ENCODE results near the gene PKIG. TPM values are rescaled to one million over a fixed set of nuclear protein-coding genes. Genes with fewer than 3 reads are reported as not detected.

Gene PKIG
- total RNA-seq, 1 experiment from 2014 or later = 285 TPM

- Histone ChIP-seq H4K20me1 (ENCODE audit: insufficient read depth, low read depth, low read length) (peaks cover 9% of the 10 kb centered on the region; the same call in 1 of the 2 replicates), H2AFZ (ENCODE audit: low read length) (no peak overlapping the region), H3K4me1 (ENCODE audit: low read length) (peaks cover 31% of the 10 kb centered on the region), H3K27me3 (ENCODE audit: low read length) (no peaks in the 10 kb centered on the region), H3K9me2 (replicated peaks; ENCODE audit: insufficient read depth, low read length) (no peaks in the 10 kb centered on the region), H3K27ac (ENCODE audit: low read length) (no peak overlapping the region), H3K79me2 (ENCODE audit: low read length) (no peaks in the 10 kb centered on the region), H3K4me2 (ENCODE audit: low read depth, low read length, poor library complexity, severe bottlenecking) (no peak overlapping the region), H3K4me3 (ENCODE audit: low read length) (no peak overlapping the region), H3K9ac (ENCODE audit: low read length) (no peak overlapping the region), H3K9me3 (ENCODE audit: low read length) (peaks cover 4% of the 10 kb centered on the region; the same call in 1 of the 2 replicates), H3K36me3 (ENCODE audit: insufficient read depth, low read length) (peaks cover 17% of the 10 kb centered on the region)
- no peak for DNase-seq
Observed at GRCh38 chr20:44620030-44620429, 37.7 kb downstream of the PKIG start.

GRCh38 chr20:44621325-44621724 lies 38.9 kb downstream of the PKIG start:
- Histone ChIP-seq H3K27ac (ENCODE audit: low read length) (no peak overlapping the region), H3K9me2 (replicated peaks; ENCODE audit: insufficient read depth, low read length) (no peaks in the 10 kb centered on the region), H3K4me3 (ENCODE audit: low read length) (no peak overlapping the region), H3K9ac (ENCODE audit: low read length) (no peak overlapping the region), H3K4me1 (ENCODE audit: low read length) (peaks cover 18% of the 10 kb centered on the region), H4K20me1 (ENCODE audit: insufficient read depth, low read depth, low read length) (peaks cover 9% of the 10 kb centered on the region; the same call in 1 of the 2 replicates), H2AFZ (ENCODE audit: low read length) (no peak overlapping the region), H3K27me3 (ENCODE audit: low read length) (no peaks in the 10 kb centered on the region), H3K79me2 (ENCODE audit: low read length) (no peaks in the 10 kb centered on the region), H3K9me3 (ENCODE audit: low read length) (peaks cover 4% of the 10 kb centered on the region; the same call in 1 of the 2 replicates), H3K4me2 (ENCODE audit: low read depth, low read length, poor library complexity, severe bottlenecking) (no peak overlapping the region), H3K36me3 (ENCODE audit: insufficient read depth, low read length) (peaks cover 13% of the 10 kb centered on the region)
- no peak for DNase-seq

GRCh38 chr20:44621939-44622338 lies 39.6 kb downstream of the PKIG start:
- no peak overlapping the region for H3K4me2 ChIP-seq (ENCODE audit: low read depth, low read length, poor library complexity, severe bottlenecking)
- no peak overlapping the region for H3K4me3 ChIP-seq (ENCODE audit: low read length)
- H3K4me1 ChIP-seq (ENCODE audit: low read length) = peaks cover 12% of the 10 kb centered on the region
- peaks cover 3% of the 10 kb centered on the region; the same call in 1 of the 2 replicates for H4K20me1 ChIP-seq (ENCODE audit: insufficient read depth, low read depth, low read length)
- peaks cover 8% of the 10 kb centered on the region; the same call in 1 of the 2 replicates for H3K36me3 ChIP-seq (ENCODE audit: insufficient read depth, low read length)
- no peaks in the 10 kb centered on the region for H3K27me3 ChIP-seq (ENCODE audit: low read length)
- no peaks in the 10 kb centered on the region for H3K79me2 ChIP-seq (ENCODE audit: low read length)
- H3K9me3 ChIP-seq (ENCODE audit: low read length) = peaks cover 4% of the 10 kb centered on the region; the same call in 1 of the 2 replicates
- no peaks in the 10 kb centered on the region for H3K9me2 ChIP-seq (replicated peaks; ENCODE audit: insufficient read depth, low read length)
- H3K9ac ChIP-seq (ENCODE audit: low read length) = no peak overlapping the region
- no peak for DNase-seq
- no peak overlapping the region for H2AFZ ChIP-seq (ENCODE audit: low read length)
- no peak overlapping the region for H3K27ac ChIP-seq (ENCODE audit: low read length)

GRCh38 chr20:44622501-44623270 lies 40.3 kb downstream of the PKIG start:
- peaks cover 8% of the 10 kb centered on the region; the same call in 1 of the 2 replicates for H3K36me3 ChIP-seq (ENCODE audit: insufficient read depth, low read length)
- no peak for DNase-seq

GRCh38 chr20:44624152-44624551 lies 41.8 kb downstream of the PKIG start:
- H3K4me2 ChIP-seq (ENCODE audit: low read depth, low read length, poor library complexity, severe bottlenecking) = no peak overlapping the region
- no peak overlapping the region for H2AFZ ChIP-seq (ENCODE audit: low read length)
- no peak overlapping the region for H3K27ac ChIP-seq (ENCODE audit: low read length)
- H3K9me2 ChIP-seq (replicated peaks; ENCODE audit: insufficient read depth, low read length) = no peaks in the 10 kb centered on the region
- no peaks in the 10 kb centered on the region for H3K27me3 ChIP-seq (ENCODE audit: low read length)
- H4K20me1 ChIP-seq (ENCODE audit: insufficient read depth, low read depth, low read length) = no peaks in the 10 kb centered on the region
- H3K9me3 ChIP-seq (ENCODE audit: low read length) = peaks cover 4% of the 10 kb centered on the region; the same call in 1 of the 2 replicates
- H3K79me2 ChIP-seq (ENCODE audit: low read length) = no peaks in the 10 kb centered on the region
- no peak overlapping the region for H3K9ac ChIP-seq (ENCODE audit: low read length)
- no peaks in the 10 kb centered on the region for H3K4me1 ChIP-seq (ENCODE audit: low read length)
- DNase-seq = no peak
- no peaks in the 10 kb centered on the region for H3K36me3 ChIP-seq (ENCODE audit: insufficient read depth, low read length)
- H3K4me3 ChIP-seq (ENCODE audit: low read length) = no peak overlapping the region

More at GRCh38 chr20:44622501-44623270, 40.3 kb downstream of the PKIG start:
- H2AFZ ChIP-seq (ENCODE audit: low read length) = no peak overlapping the region
- no peaks in the 10 kb centered on the region for H4K20me1 ChIP-seq (ENCODE audit: insufficient read depth, low read depth, low read length)
- no peaks in the 10 kb centered on the region for H3K9me2 ChIP-seq (replicated peaks; ENCODE audit: insufficient read depth, low read length)
- no peak overlapping the region for H3K27ac ChIP-seq (ENCODE audit: low read length)
- no peaks in the 10 kb centered on the region for H3K27me3 ChIP-seq (ENCODE audit: low read length)
- H3K4me1 ChIP-seq (ENCODE audit: low read length) = peaks cover 5% of the 10 kb centered on the region
- no peak overlapping the region for H3K4me3 ChIP-seq (ENCODE audit: low read length)
- H3K9me3 ChIP-seq (ENCODE audit: low read length) = peaks cover 4% of the 10 kb centered on the region; the same call in 1 of the 2 replicates
- H3K9ac ChIP-seq (ENCODE audit: low read length) = no peak overlapping the region
- H3K79me2 ChIP-seq (ENCODE audit: low read length) = no peaks in the 10 kb centered on the region
- no peak overlapping the region for H3K4me2 ChIP-seq (ENCODE audit: low read depth, low read length, poor library complexity, severe bottlenecking)

- H2AFZ ChIP-seq (ENCODE audit: low read length) = no peak overlapping the region
- no peak overlapping the region for H3K9ac ChIP-seq (ENCODE audit: low read length)
- peaks cover 4% of the 10 kb centered on the region; the same call in 1 of the 2 replicates for H3K9me3 ChIP-seq (ENCODE audit: low read length)
- no peak overlapping the region for H3K4me2 ChIP-seq (ENCODE audit: low read depth, low read length, poor library complexity, severe bottlenecking)
- no peaks in the 10 kb centered on the region for H3K4me1 ChIP-seq (ENCODE audit: low read length)
- H3K79me2 ChIP-seq (ENCODE audit: low read length) = no peaks in the 10 kb centered on the region
- DNase-seq = no peak
- no peaks in the 10 kb centered on the region for H3K9me2 ChIP-seq (replicated peaks; ENCODE audit: insufficient read depth, low read length)
- H3K4me3 ChIP-seq (ENCODE audit: low read length) = no peak overlapping the region
- no peak overlapping the region for H3K27ac ChIP-seq (ENCODE audit: low read length)
- no peaks in the 10 kb centered on the region for H3K27me3 ChIP-seq (ENCODE audit: low read length)
- H3K36me3 ChIP-seq (ENCODE audit: insufficient read depth, low read length) = no peaks in the 10 kb centered on the region
- H4K20me1 ChIP-seq (ENCODE audit: insufficient read depth, low read depth, low read length) = no peaks in the 10 kb centered on the region
Observed at GRCh38 chr20:44624743-44625271, 42.4 kb downstream of the PKIG start.

GRCh38 chr20:44625361-44625760 lies 43.0 kb downstream of the PKIG start:
- DNase-seq = no peak
- Histone ChIP-seq H3K4me3 (ENCODE audit: low read length) (no peak overlapping the region), H3K27me3 (ENCODE audit: low read length) (no peaks in the 10 kb centered on the region), H3K9me2 (replicated peaks; ENCODE audit: insufficient read depth, low read length) (no peaks in the 10 kb centered on the region), H3K9me3 (ENCODE audit: low read length) (peaks cover 4% of the 10 kb centered on the region; the same call in 1 of the 2 replicates), H3K27ac (ENCODE audit: low read length) (no peak overlapping the region), H3K79me2 (ENCODE audit: low read length) (no peaks in the 10 kb centered on the region), H2AFZ (ENCODE audit: low read length) (no peak overlapping the region), H3K4me2 (ENCODE audit: low read depth, low read length, poor library complexity, severe bottlenecking) (no peak overlapping the region), H4K20me1 (ENCODE audit: insufficient read depth, low read depth, low read length) (no peaks in the 10 kb centered on the region), H3K4me1 (ENCODE audit: low read length) (no peaks in the 10 kb centered on the region), H3K9ac (ENCODE audit: low read length) (no peak overlapping the region), H3K36me3 (ENCODE audit: insufficient read depth, low read length) (no peaks in the 10 kb centered on the region)

- Histone ChIP-seq H3K27ac (ENCODE audit: low read length) (no peak overlapping the region), H4K20me1 (ENCODE audit: insufficient read depth, low read depth, low read length) (no peaks in the 10 kb centered on the region), H3K4me2 (ENCODE audit: low read depth, low read length, poor library complexity, severe bottlenecking) (no peak overlapping the region), H2AFZ (ENCODE audit: low read length) (no peak overlapping the region), H3K9me2 (replicated peaks; ENCODE audit: insufficient read depth, low read length) (no peaks in the 10 kb centered on the region), H3K9ac (ENCODE audit: low read length) (no peak overlapping the region), H3K9me3 (ENCODE audit: low read length) (peaks cover 4% of the 10 kb centered on the region; the same call in 1 of the 2 replicates), H3K4me1 (ENCODE audit: low read length) (no peaks in the 10 kb centered on the region), H3K27me3 (ENCODE audit: low read length) (no peaks in the 10 kb centered on the region), H3K4me3 (ENCODE audit: low read length) (no peak overlapping the region), H3K79me2 (ENCODE audit: low read length) (no peaks in the 10 kb centered on the region), H3K36me3 (ENCODE audit: insufficient read depth, low read length) (no peaks in the 10 kb centered on the region)
- DNase-seq = no peak
Observed at GRCh38 chr20:44626278-44626677, 43.9 kb downstream of the PKIG start.
